ENCODE measurements around the gene ITPR1. TPM values are rescaled to one million over a fixed set of nuclear protein-coding genes. Genes with fewer than 3 reads are reported as not detected.
A peak's percentile ranks its signal among the peaks of the same experiment; 100 is the strongest.

Gene ITPR1
- total RNA-seq, 4 donors from 2014 or later: 210 to 261 (median 232) TPM

- no peak overlapping the region for H3K27ac ChIP-seq
- intact Hi-C loops (cut with DNase I): no loop called here
- H3K4me1 ChIP-seq: peaks cover 24 to 35% of the 10 kb centered on the region in 2 donors
- no peak for DNase-seq
- TF ChIP-seq POLR2A (IDR thresholded peaks at IDR 0.05) (no peak), CTCF (IDR thresholded peaks at IDR 0.05) (no peak)
- no peaks in the 10 kb centered on the region for H3K36me3 ChIP-seq
- no peak overlapping the region for H3K4me3 ChIP-seq (replicated peaks in 1 of 3)
- no peaks in the 10 kb centered on the region for H3K27me3 ChIP-seq
- WGBS, 2 donors: 90 to 96% methylated on average over 4 of the region's 4 CpGs
- H3K9me3 ChIP-seq: no peaks in the 10 kb centered on the region
These were observed 69.4 kb downstream of the ITPR1 start for GRCh38 chr3:4562595-4562994.

- WGBS, 2 donors: 94 to 99% methylated on average over 7 of the region's 7 CpGs
- no peak for TF ChIP-seq CTCF (IDR thresholded peaks at IDR 0.05)
- no peak for TF ChIP-seq POLR2A (IDR thresholded peaks at IDR 0.05)
- H3K36me3 ChIP-seq: no peaks in the 10 kb centered on the region
- no peaks in the 10 kb centered on the region for H3K27me3 ChIP-seq
- no peak overlapping the region for H3K4me3 ChIP-seq (replicated peaks in 1 of 3)
- H3K27ac ChIP-seq: no peak overlapping the region
- DNase-seq: no peak
- intact Hi-C loops (cut with DNase I): no loop called here
- H3K9me3 ChIP-seq: no peaks in the 10 kb centered on the region
- peaks cover 25 to 35% of the 10 kb centered on the region in 2 donors for H3K4me1 ChIP-seq
These were observed 71.1 kb downstream of the ITPR1 start for GRCh38 chr3:4564270-4564669.

GRCh38 chr3:4564928-4565586 is 71.9 kb downstream of the ITPR1 start:
- Histone ChIP-seq H3K4me3 (replicated peaks in 1 of 3) (no peak overlapping the region), H3K4me1 (peaks cover 33 to 43% of the 10 kb centered on the region in 2 donors), H3K27me3 (no peaks in the 10 kb centered on the region), H3K36me3 (no peaks in the 10 kb centered on the region), H3K27ac (peak overlapping the region in 2 of 3 donors; percentile 33 to 55), H3K9me3 (no peaks in the 10 kb centered on the region)
- intact Hi-C loops (cut with DNase I): no loop called here
- DNase-seq: no peak
- no peak for TF ChIP-seq CTCF (IDR thresholded peaks at IDR 0.05)
- WGBS, 2 donors: 64 to 77% methylated on average over 5 of the region's 5 CpGs

- H3K4me1 ChIP-seq: peaks cover 42 to 52% of the 10 kb centered on the region in 2 donors
- intact Hi-C loops (cut with DNase I): no loop called here
- H3K36me3 ChIP-seq: no peaks in the 10 kb centered on the region
- no peak for DNase-seq
- H3K27me3 ChIP-seq: no peaks in the 10 kb centered on the region
- no peaks in the 10 kb centered on the region for H3K9me3 ChIP-seq
- no peak for TF ChIP-seq POLR2A (IDR thresholded peaks at IDR 0.05)
- TF ChIP-seq CTCF (IDR thresholded peaks at IDR 0.05): no peak
- no peak overlapping the region for H3K4me3 ChIP-seq (replicated peaks in 1 of 3)
- peak overlapping the region in 2 of 3 donors; percentile 37 to 55 for H3K27ac ChIP-seq
- 75 to 77% methylated on average over 5 of the region's 5 CpGs for WGBS, 2 donors
These were observed 72.8 kb downstream of the ITPR1 start for GRCh38 chr3:4565809-4566501.

- H3K4me3 ChIP-seq (replicated peaks in 1 of 3): no peak overlapping the region
- H3K4me1 ChIP-seq: peaks cover 49 to 52% of the 10 kb centered on the region in 2 donors
- no peak for DNase-seq
- intact Hi-C loops (cut with DNase I): no loop called here
- H3K27ac ChIP-seq: no peak overlapping the region
- TF ChIP-seq POLR2A (IDR thresholded peaks at IDR 0.05): no peak
- 68 to 72% methylated on average over 3 of the region's 3 CpGs for WGBS, 2 donors
- no peaks in the 10 kb centered on the region for H3K36me3 ChIP-seq
- no peaks in the 10 kb centered on the region for H3K27me3 ChIP-seq
- no peaks in the 10 kb centered on the region for H3K9me3 ChIP-seq
These were observed 75.7 kb downstream of the ITPR1 start for GRCh38 chr3:4568841-4569240.

All from thyroid gland (tissue), 4 donors.